Measurements from ENCODE around the gene GNG13.

GNG13 gene

DNA sequence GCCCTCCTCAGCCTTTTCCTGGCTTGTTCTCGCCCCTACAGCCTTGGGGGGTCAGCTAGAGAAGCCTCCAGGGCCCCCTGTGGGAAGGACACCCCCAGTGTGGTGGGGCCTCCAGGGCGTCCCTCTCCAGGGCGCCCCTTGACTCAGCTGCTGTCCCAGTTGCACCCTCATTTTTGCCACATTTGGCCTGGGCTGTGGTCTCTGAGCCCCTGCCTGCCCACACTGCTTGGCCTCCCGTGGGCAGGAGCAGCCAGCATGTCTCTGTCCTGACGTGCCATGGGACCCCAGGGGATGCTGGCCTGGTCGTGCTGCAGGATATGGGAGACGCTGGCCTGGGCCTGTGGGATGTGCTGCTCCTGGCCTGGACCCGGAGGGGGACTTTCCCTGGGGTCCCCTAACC, 7.1 kb downstream of the GNG13 start:
- TF ChIP-seq, protein P1, sequence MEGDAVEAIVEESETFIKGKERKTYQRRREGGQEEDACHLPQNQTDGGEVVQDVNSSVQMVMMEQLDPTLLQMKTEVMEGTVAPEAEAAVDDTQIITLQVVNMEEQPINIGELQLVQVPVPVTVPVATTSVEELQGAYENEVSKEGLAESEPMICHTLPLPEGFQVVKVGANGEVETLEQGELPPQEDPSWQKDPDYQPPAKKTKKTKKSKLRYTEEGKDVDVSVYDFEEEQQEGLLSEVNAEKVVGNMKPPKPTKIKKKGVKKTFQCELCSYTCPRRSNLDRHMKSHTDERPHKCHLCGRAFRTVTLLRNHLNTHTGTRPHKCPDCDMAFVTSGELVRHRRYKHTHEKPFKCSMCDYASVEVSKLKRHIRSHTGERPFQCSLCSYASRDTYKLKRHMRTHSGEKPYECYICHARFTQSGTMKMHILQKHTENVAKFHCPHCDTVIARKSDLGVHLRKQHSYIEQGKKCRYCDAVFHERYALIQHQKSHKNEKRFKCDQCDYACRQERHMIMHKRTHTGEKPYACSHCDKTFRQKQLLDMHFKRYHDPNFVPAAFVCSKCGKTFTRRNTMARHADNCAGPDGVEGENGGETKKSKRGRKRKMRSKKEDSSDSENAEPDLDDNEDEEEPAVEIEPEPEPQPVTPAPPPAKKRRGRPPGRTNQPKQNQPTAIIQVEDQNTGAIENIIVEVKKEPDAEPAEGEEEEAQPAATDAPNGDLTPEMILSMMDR (IDR thresholded peaks at IDR 0.05; ENCODE audit: low read depth, low read length), result no peak
- H3K4me3 ChIP-seq (replicated peaks in 1 of 2; ENCODE audit: low read depth in 2 of 2, low read length in 2 of 2), result no peak overlapping the region
- DNase-seq (ENCODE audit: low read depth in 2 of 2), result no peak

DNA sequence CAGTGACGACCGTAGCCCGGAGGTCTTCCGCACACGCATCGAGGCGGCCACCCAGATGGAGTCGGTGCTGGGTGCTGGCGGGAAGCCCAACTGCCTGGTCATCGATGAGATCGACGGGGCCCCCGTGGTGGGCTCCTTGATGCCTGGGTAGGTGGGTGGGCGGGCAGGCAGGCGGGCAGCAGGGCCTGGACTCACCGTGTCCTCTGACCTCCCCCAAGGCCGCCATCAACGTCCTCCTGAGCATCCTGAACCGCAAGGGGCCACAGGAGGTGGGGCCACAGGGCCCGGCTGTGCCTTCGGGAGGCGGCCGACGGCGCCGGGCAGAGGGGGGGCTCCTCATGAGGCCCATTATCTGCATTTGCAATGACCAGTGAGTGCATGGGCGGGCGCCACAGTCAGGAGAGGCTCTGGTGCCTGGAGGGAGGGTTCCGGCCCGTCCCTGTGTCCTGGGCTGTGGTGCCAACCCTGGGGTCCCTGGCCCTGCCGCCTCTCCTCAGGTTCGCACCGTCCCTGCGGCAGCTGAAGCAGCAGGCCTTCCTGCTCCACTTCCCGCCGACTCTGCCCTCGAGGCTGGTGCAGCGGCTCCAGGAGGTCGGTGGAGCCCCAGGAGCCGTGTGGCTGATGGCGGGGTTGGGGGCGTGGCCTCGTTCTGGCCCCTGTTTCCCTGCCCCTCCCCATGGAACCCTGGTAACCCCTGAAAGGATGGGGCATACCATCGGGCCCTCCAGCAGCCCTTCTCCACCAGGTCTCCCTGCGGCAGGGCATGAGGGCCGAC, 8.1 kb downstream of the GNG13 start:
- TF ChIP-seq, protein P1 (IDR thresholded peaks at IDR 0.05; ENCODE audit: low read depth, low read length), result no peak
- no peak overlapping the region for H3K4me3 ChIP-seq (replicated peaks in 1 of 2; ENCODE audit: low read depth in 2 of 2, low read length in 2 of 2)
- DNase-seq (ENCODE audit: low read depth in 2 of 2), result no peak

DNA sequence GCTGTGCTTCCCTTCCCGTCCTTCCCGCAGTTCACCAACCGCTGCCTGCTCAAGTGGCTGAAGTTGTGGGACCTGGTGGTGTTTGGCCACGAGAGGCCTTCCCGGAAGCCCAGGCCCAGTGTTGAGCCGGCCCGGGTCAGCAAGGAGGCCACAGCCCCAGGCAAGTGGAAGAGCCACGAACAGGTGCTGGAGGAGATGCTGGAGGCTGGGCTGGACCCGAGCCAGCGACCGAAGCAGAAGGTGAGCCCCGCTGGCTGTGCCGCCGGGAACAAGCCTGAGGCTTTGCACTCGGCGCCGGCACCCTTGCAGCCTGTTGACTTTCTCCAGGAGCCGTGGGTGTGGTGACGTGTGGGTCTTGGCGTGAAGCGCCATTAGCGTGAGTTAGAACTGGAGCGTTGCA, 9.4 kb downstream of the GNG13 start:
- TF ChIP-seq, protein P1 (IDR thresholded peaks at IDR 0.05; ENCODE audit: low read depth, low read length), result no peak
- DNase-seq (ENCODE audit: low read depth in 2 of 2), result no peak
- H3K4me3 ChIP-seq (replicated peaks in 1 of 2; ENCODE audit: low read depth in 2 of 2, low read length in 2 of 2), result no peak overlapping the region

DNA sequence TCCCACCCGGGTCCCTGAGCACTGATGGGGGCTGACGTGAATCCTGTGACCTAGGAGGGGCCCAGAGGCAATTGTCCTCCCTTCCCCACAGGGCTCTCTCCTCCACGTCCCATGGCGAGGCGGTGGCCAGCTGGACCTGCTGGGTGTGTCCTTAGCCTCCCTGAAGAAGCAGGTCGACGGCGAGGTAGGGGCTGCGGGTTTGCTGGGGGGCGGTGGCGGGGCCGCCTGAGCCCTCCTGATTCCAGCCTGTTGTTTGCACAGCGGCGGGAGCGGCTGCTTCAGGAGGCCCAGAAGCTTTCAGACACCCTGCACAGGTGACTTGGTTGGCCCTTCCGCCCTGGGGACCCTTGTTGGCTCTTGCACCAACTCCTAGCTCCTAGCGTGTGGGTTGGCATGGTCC, 10.4 kb downstream of the GNG13 start:
- DNase-seq (ENCODE audit: low read depth in 2 of 2), result no peak
- TF ChIP-seq, protein P1 (IDR thresholded peaks at IDR 0.05; ENCODE audit: low read depth, low read length), result no peak
- H3K4me3 ChIP-seq (replicated peaks in 1 of 2; ENCODE audit: low read depth in 2 of 2, low read length in 2 of 2), result no peak overlapping the region

DNA sequence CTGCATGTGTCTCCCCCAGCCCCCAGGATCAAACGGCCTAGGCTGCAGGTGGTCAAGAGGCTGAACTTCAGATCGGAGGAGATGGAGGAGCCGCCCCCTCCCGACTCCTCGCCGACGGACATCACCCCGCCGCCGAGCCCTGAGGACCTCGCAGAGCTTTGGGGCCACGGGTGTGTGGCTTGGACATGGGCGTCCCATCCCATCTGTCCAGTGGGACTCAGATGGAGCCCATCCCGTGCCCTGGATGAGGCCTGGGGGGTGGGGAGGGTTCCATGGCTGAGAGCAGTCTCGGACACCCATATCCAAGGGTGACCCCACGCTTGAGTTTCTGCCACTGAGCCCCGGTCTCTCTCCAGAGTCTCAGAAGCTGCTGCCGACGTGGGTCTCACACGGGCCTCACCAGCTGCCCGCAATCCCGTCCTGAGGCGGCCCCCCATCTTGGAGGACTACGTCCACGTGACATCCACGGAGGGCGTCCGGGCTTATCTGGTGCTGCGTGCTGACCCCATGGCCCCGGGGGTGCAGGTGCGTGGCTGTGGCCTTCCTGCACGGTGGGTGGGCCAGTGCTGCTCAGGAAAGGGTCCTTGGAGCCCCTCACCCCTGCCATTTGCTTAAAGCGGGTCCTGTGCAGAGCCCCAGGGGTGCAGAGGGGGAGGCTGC, 11.2 kb downstream of the GNG13 start:
- TF ChIP-seq, protein P1 (IDR thresholded peaks at IDR 0.05; ENCODE audit: low read depth, low read length), result no peak
- peak overlapping the region; percentile 64 to 85 for H3K4me3 ChIP-seq (replicated peaks in 1 of 2; ENCODE audit: low read depth in 2 of 2, low read length in 2 of 2)
- DNase-seq (ENCODE audit: low read depth in 2 of 2), result no peak

DNA sequence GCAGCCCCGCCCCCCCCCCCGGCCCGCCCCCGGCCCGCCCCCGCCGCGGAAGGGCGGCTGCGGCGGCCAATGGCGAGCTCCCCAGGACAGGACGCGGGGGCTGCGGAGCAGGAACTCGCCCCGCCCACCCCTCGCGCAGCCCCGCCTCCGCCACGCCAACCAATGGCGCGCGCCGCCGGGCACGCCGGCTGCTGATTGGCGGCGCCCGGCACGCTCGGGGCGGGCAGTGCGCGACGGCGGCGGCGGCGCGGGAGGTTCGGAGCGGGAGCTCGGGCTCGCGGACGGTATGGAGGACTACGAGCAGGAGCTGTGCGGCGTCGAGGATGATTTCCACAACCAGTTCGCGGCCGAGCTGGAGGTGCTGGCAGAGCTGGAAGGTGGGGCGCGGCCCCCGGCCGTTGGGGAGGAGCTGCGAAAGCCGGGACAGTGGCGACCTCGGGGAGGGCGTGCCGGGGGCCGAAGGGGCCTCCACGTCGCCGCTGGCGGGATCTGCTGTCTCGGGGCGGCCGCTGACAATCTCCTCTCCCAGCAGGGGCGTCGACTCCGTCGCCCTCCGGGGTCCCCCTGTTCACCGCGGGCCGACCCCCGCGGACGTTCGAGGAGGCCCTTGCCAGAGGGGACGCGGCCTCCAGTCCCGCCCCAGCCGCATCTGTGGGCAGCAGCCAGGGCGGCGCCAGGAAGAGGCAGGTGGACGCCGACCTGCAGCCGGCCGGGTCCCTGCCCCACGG, 12.0 kb downstream of the GNG13 start, which contains the start of gene CHTF18:
Gene CHTF18 (plus strand): TSS at position 222 of the 728 bp plus-strand sequence. CDS start 65 bp downstream, at position 287.
- H3K4me3 ChIP-seq (replicated peaks in 1 of 2; ENCODE audit: low read depth in 2 of 2, low read length in 2 of 2), result peak within 1 kb of the TSS; percentile 91 to 94
- TF ChIP-seq, protein P1 (IDR thresholded peaks at IDR 0.05; ENCODE audit: low read depth, low read length), result no peak
- DNase-seq (ENCODE audit: low read depth in 2 of 2), result peak; percentile 89 to 95
